Parathyroid adenoma (tissue), 2 donors: ENCODE results near the gene SERINC3.
A peak's percentile ranks its signal among the peaks of the same experiment; 100 is the strongest.

Source experiments
- H2AFZ ChIP-seq: fragments of 300-600 bp; sonication (generic); one replicate; pipeline ENCODE4 v1.7.0; 2017; ENCODE audit warnings: antibody characterized with exemption, mild to moderate bottlenecking
- H3K27ac ChIP-seq: fragments of 300-600 bp; sonication (generic); one replicate; pipeline ENCODE4 v1.7.0; 2017
- H3K27me3 ChIP-seq: fragments of 300-600 bp; sonication (generic); one replicate; pipeline ENCODE4 v1.7.0; 2017; ENCODE audit warnings: low read length; ENCODE audit not compliant: control insufficient read depth, insufficient read depth
- H3K36me3 ChIP-seq: fragments of 300-600 bp; sonication (generic); one replicate; pipeline ENCODE4 v1.7.0; 2017; ENCODE audit warnings: low read length; ENCODE audit not compliant: control insufficient read depth, insufficient read depth
- H3K4me1 ChIP-seq: fragments of 300-600 bp; sonication (generic); one replicate; pipeline ENCODE4 v1.7.0; 2017; ENCODE audit warnings: control low read depth
- H3K4me2 ChIP-seq: fragments of 300-600 bp; sonication (generic); one replicate; pipeline ENCODE4 v1.7.0; 2017; ENCODE audit warnings: low read length
- H3K4me3 ChIP-seq: fragments of 300-600 bp; sonication (generic); one replicate; pipeline ENCODE4 v1.7.0; 2017; ENCODE audit warnings: low read depth, low read length
- H3K79me2 ChIP-seq: fragments of 300-600 bp; sonication (generic); one replicate; pipeline ENCODE4 v1.7.0; 2017; ENCODE audit warnings: control low read depth
- H3K9ac ChIP-seq: fragments of 300-600 bp; sonication (generic); one replicate; pipeline ENCODE4 v1.7.0; 2017; ENCODE audit warnings: mild to moderate bottlenecking
- H3K9me3 ChIP-seq: fragments of 300-600 bp; sonication (generic); one replicate; pipeline ENCODE4 v1.7.0; 2017; ENCODE audit warnings: low read length; ENCODE audit not compliant: control insufficient read depth
- CTCF ChIP-seq: fragments of 300-600 bp; sonication (generic); IDR thresholded peaks from one replicate; pipeline ENCODE4 v1.7.0; 2017; ENCODE audit warnings: antibody characterized with exemption, mild to moderate bottlenecking
- donor health status: primary hyperparathyroidism.

Gene SERINC3

DNA sequence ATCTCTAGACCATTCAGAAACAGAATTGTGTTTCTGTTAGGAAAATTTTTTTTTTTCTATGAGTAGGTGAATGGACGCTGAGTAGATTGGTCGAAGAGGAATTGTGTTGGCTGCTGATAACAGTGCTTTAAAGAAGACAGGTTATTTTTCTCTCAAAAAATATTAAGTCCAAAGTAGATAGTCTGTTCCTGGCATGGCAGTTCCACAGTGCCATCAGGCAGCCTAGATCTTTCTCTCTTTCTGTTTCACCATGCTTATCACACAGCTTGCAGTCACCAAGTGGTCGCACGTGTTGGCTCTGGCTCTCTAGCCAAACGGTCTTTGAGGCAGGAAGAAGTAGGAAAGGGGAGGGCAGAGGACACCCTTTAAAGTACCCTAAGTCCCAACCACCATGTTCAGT is 22.4 kb upstream of the SERINC3 start:
- no peak overlapping the region for H2AFZ ChIP-seq
- no peak overlapping the region for H3K4me2 ChIP-seq
- H3K27me3 ChIP-seq = no peaks in the 10 kb centered on the region
- H3K9me3 ChIP-seq = no peaks in the 10 kb centered on the region
- peaks cover 19% of the 10 kb centered on the region for H3K4me1 ChIP-seq
- no peak overlapping the region for H3K4me3 ChIP-seq
- TF ChIP-seq CTCF = no peak
- no peaks in the 10 kb centered on the region for H3K36me3 ChIP-seq
- no peak overlapping the region for H3K9ac ChIP-seq
- peak overlapping the region; percentile 13 for H3K27ac ChIP-seq
- peaks cover 10% of the 10 kb centered on the region for H3K79me2 ChIP-seq

- Histone ChIP-seq H3K9me3 (no peaks in the 10 kb centered on the region), H3K4me2 (no peak overlapping the region), H3K79me2 (peaks cover 17% of the 10 kb centered on the region), H3K9ac (no peak overlapping the region), H3K4me1 (peaks cover 19% of the 10 kb centered on the region), H3K4me3 (no peak overlapping the region), H3K27ac (peak overlapping the region; percentile 11), H3K27me3 (no peaks in the 10 kb centered on the region), H3K36me3 (no peaks in the 10 kb centered on the region), H2AFZ (no peak overlapping the region)
- TF ChIP-seq CTCF = no peak
These were observed 21.5 kb upstream of the SERINC3 start for GRCh38 chr20:44543358-44543757.

DNA sequence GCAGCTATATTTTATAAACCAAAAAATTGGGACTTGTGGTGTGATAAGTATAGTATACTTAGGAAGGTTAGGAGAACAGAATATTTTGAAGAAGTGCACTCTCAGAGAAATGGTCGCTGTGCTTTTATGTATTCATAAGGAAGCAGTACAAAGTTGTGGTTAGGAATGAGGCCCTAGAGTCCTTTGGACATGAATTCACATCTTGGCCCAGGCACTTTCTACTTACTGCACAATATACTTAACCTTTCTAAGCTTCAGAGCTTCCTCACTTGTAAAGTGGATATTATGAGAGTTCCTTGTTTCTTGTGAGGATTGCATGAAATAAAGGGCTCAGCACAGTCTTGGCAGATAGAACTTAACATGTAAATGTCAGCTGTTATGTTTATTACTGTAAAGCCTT is 21.0 kb upstream of the SERINC3 start:
- H3K9ac ChIP-seq = no peak overlapping the region
- H3K4me3 ChIP-seq = no peak overlapping the region
- H3K27ac ChIP-seq = peak overlapping the region; percentile 11
- H3K27me3 ChIP-seq = no peaks in the 10 kb centered on the region
- peaks cover 17% of the 10 kb centered on the region for H3K79me2 ChIP-seq
- no peak for TF ChIP-seq CTCF
- H3K4me1 ChIP-seq = peaks cover 19% of the 10 kb centered on the region
- no peak overlapping the region for H2AFZ ChIP-seq
- no peak overlapping the region for H3K4me2 ChIP-seq
- H3K9me3 ChIP-seq = no peaks in the 10 kb centered on the region
- H3K36me3 ChIP-seq = no peaks in the 10 kb centered on the region

DNA sequence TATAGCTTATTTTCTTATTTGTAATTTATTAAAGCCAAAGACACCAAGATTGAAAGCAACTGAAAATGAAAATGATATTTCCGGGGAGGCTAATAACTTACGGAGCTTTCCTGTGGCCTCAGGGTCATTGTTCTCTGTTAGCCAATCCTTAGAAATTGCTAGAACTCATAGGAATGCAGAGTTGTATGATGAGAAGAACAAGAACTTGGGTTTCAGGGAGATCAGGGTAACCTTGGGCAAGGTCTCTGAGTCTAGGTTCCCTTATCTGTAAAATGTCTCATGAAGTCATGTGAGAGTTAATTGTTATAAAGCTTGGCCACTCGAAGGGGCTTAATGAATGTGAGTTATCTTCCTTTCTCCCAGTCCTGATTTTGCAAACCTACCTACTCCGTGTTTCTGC is 20.1 kb upstream of the SERINC3 start:
- Histone ChIP-seq H2AFZ (peak overlapping the region; percentile 26), H3K27ac (peak overlapping the region; percentile 45), H3K27me3 (no peaks in the 10 kb centered on the region), H3K9ac (no peak overlapping the region), H3K4me3 (no peak overlapping the region), H3K36me3 (no peaks in the 10 kb centered on the region), H3K9me3 (no peaks in the 10 kb centered on the region), H3K4me2 (peak overlapping the region; percentile 9), H3K79me2 (peaks cover 17% of the 10 kb centered on the region), H3K4me1 (peaks cover 19% of the 10 kb centered on the region)
- no peak for TF ChIP-seq CTCF

DNA sequence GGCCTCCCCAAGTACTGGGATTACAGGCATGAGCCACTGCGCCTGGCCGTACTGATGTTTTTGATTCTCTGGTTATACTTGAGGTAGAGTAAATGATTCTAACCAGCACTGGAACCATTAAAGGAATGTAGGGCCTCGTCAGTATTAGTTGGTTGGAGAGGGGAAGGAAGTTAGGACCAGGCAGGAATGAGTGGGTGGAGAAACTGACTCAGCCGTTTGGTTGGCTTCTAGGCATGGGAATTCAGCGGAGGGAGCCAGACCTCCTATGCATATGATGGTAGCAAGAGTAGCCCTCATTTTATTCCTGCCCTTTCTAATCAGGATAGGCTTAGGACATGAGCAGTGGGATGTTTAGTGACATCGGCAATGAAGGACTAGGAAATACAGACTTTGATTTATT is 19.0 kb upstream of the SERINC3 start:
- H3K4me3 ChIP-seq = no peak overlapping the region
- no peak overlapping the region for H3K9ac ChIP-seq
- peaks cover 19% of the 10 kb centered on the region for H3K4me1 ChIP-seq
- no peak overlapping the region for H2AFZ ChIP-seq
- H3K27ac ChIP-seq = no peak overlapping the region
- H3K27me3 ChIP-seq = no peaks in the 10 kb centered on the region
- H3K4me2 ChIP-seq = no peak overlapping the region
- no peaks in the 10 kb centered on the region for H3K36me3 ChIP-seq
- no peaks in the 10 kb centered on the region for H3K9me3 ChIP-seq
- peaks cover 21% of the 10 kb centered on the region for H3K79me2 ChIP-seq
- no peak for TF ChIP-seq CTCF
